H1 (cell line): ENCODE data around the gene CNGB1.

ENCODE experiments used
- EP300 ChIP-seq, 2 experiments: IDR thresholded peaks; 1 replicate in 1 of 2; 2 replicates in 1 of 2; pipeline ENCODE4 v1.6.1; 2011 to 2012; ENCODE audit warnings: low read depth in 2 of 2, low read length in 2 of 2, mild to moderate bottlenecking in 2 of 2, borderline replicate concordance in 1 of 2, inconsistent platforms in 1 of 2, moderate library complexity in 1 of 2
- EZH2 ChIP-seq: fragments of 200-600 bp; sonication (generic); IDR thresholded peaks from 2 replicates; pipeline ENCODE4 v1.7.1; 2012; ENCODE audit warnings: low read depth, mild to moderate bottlenecking, moderate library complexity, low read length, inconsistent platforms; ENCODE audit not compliant: severe bottlenecking
- TF ChIP-seq, protein P1 (sequence below): IDR thresholded peaks from 2 replicates; pipeline ENCODE4 v1.6.1; 2012; ENCODE audit warnings: low read length, inconsistent platforms
- TF ChIP-seq, protein P2 (sequence below), 3 experiments: IDR thresholded peaks; 1 replicate in 2 of 3; 2 replicates in 1 of 3; pipeline versions ENCODE4 v1.5.1 to v1.6.1; 2011; ENCODE audit warnings: low read length in 3 of 3, mild to moderate bottlenecking in 3 of 3, inconsistent platforms in 2 of 3, low read depth in 1 of 3, moderate library complexity in 1 of 3; ENCODE audit not compliant: insufficient read depth in 1 of 3; ENCODE audit errors: control extremely low read depth in 1 of 3

DNA sequence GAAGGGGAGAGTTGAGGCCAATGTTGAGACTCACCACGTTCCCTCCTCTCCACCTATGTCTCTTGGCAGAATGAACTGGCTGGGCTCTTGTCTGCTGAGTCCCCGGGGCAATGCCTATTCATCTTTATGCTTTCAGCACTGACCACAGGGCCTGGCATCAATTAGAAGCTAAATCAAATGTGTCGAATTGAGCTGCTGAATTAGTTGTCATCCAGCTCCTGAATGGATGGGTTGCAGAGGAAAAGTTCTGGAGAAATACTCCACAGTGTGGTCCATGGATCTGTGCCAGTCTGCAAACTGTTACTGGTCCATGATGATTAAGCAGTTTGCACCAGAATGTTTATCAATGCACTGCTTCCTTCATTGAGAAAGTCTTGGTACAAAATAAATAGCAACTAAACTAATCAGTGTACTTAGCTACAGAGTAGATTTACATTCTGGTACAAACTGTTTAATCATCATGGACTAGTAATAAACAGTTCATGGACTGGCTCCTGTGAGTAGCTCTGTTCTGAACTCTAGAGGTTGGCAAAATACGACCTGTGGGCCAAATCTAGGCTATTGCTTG lies 4.6 kb downstream of the CNGB1 start:
- TF ChIP-seq, protein P1, sequence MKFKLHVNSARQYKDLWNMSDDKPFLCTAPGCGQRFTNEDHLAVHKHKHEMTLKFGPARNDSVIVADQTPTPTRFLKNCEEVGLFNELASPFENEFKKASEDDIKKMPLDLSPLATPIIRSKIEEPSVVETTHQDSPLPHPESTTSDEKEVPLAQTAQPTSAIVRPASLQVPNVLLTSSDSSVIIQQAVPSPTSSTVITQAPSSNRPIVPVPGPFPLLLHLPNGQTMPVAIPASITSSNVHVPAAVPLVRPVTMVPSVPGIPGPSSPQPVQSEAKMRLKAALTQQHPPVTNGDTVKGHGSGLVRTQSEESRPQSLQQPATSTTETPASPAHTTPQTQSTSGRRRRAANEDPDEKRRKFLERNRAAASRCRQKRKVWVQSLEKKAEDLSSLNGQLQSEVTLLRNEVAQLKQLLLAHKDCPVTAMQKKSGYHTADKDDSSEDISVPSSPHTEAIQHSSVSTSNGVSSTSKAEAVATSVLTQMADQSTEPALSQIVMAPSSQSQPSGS, result no peak
- TF ChIP-seq EZH2 (no peak), EP300 (IDR thresholded peaks at IDR 0.05; ENCODE audit: borderline replicate concordance in 1 of 2, low read depth in 2 of 2, low read length in 2 of 2) (no peak)
- TF ChIP-seq, protein P2, sequence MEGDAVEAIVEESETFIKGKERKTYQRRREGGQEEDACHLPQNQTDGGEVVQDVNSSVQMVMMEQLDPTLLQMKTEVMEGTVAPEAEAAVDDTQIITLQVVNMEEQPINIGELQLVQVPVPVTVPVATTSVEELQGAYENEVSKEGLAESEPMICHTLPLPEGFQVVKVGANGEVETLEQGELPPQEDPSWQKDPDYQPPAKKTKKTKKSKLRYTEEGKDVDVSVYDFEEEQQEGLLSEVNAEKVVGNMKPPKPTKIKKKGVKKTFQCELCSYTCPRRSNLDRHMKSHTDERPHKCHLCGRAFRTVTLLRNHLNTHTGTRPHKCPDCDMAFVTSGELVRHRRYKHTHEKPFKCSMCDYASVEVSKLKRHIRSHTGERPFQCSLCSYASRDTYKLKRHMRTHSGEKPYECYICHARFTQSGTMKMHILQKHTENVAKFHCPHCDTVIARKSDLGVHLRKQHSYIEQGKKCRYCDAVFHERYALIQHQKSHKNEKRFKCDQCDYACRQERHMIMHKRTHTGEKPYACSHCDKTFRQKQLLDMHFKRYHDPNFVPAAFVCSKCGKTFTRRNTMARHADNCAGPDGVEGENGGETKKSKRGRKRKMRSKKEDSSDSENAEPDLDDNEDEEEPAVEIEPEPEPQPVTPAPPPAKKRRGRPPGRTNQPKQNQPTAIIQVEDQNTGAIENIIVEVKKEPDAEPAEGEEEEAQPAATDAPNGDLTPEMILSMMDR (IDR thresholded peaks at IDR 0.05; ENCODE audit: control extremely low read depth in 1 of 3, insufficient read depth in 1 of 3, low read depth in 1 of 3, low read length in 3 of 3), result no peak
